Measurements from ENCODE around the gene GATA2.

Gene GATA2

GRCh38 chr3:128486205-128486628, 6.8 kb downstream of the GATA2 start:
- CTCF ChIA-PET, result interaction anchor here (0.7 kb wide), 1 partner anchor 899 kb away, joined by 3 read pairs; no protein-coding TSS in a partner anchor
- POLR2A ChIA-PET (ENCODE audit: low non-redundant PET), result no interaction called here
- no peak for TF ChIP-seq CTCF (conservative IDR thresholded peaks at IDR 0.05; ENCODE audit: low read depth)
- no peak for DNase-seq (ENCODE audit: low spot score)
- no peak overlapping the region for H3K27ac ChIP-seq

GRCh38 chr3:128485282-128486204, 7.5 kb downstream of the GATA2 start:
- no peak for TF ChIP-seq CTCF (conservative IDR thresholded peaks at IDR 0.05; ENCODE audit: low read depth)
- CTCF ChIA-PET, result no interaction called here
- no peak overlapping the region for H3K27ac ChIP-seq

GRCh38 chr3:128484404-128485281, 8.4 kb downstream of the GATA2 start:
- no peak for DNase-seq (ENCODE audit: low spot score)
- POLR2A ChIA-PET (ENCODE audit: low non-redundant PET), result no interaction called here
- H3K27ac ChIP-seq, result no peak overlapping the region
- no peak for TF ChIP-seq CTCF (conservative IDR thresholded peaks at IDR 0.05; ENCODE audit: low read depth)
- CTCF ChIA-PET, result interaction anchor here (0.5 to 0.6 kb wide), 2 partner anchors 90 to 538 kb away, joined by 3 to 4 read pairs; no protein-coding TSS in a partner anchor

More at GRCh38 chr3:128485282-128486204, 7.5 kb downstream of the GATA2 start:
- no peak for DNase-seq (ENCODE audit: low spot score)
- POLR2A ChIA-PET (ENCODE audit: low non-redundant PET), result no interaction called here

GRCh38 chr3:128483657-128484403, 9.2 kb downstream of the GATA2 start:
- H3K27ac ChIP-seq, result no peak overlapping the region
- CTCF ChIA-PET, result interaction anchor here (0.5 to 0.7 kb wide), 3 partner anchors 177 to 948 kb away, joined by 3 to 4 read pairs (median 3); no protein-coding TSS in a partner anchor
- DNase-seq (ENCODE audit: low spot score), result no peak
- TF ChIP-seq CTCF (conservative IDR thresholded peaks at IDR 0.05; ENCODE audit: low read depth), result no peak
- POLR2A ChIA-PET (ENCODE audit: low non-redundant PET), result no interaction called here

GRCh38 chr3:128482666-128483656, 10.0 kb downstream of the GATA2 start:
- ChIA-PET POLR2A (ENCODE audit: low non-redundant PET) (no interaction called here), CTCF (interaction anchor here (0.6 to 0.9 kb wide), 3 partner anchors 57 to 949 kb away, joined by 3 to 4 read pairs (median 3); no protein-coding TSS in a partner anchor)
- TF ChIP-seq CTCF (conservative IDR thresholded peaks at IDR 0.05; ENCODE audit: low read depth), result no peak
- no peak overlapping the region for H3K27ac ChIP-seq
- DNase-seq (ENCODE audit: low spot score), result peak; percentile 49
